Suprapubic skin (tissue), 4 donors: ENCODE data around the gene ZSWIM8. TPM values are rescaled to one million over a fixed set of nuclear protein-coding genes. Genes with fewer than 3 reads are reported as not detected.

ENCODE experiments used
- DNase-seq, 2 donors: peaks; one replicate each; pipeline ENCODE4 v3.0.0-alpha.2; 2019; ENCODE audit warnings: low spot score in 2 of 2
- H3K27ac ChIP-seq: fragments of 200-600 bp; sonication (generic); one replicate; pipeline ENCODE4 v1.5.1; 2019
- H3K27me3 ChIP-seq: fragments of 200-600 bp; sonication (generic); one replicate; pipeline ENCODE4 v1.5.1; 2019
- H3K36me3 ChIP-seq: fragments of 200-600 bp; sonication (generic); one replicate; pipeline ENCODE4 v1.5.1; 2019
- H3K4me1 ChIP-seq: fragments of 200-600 bp; sonication (generic); one replicate; pipeline ENCODE4 v1.5.1; 2019
- H3K4me3 ChIP-seq: fragments of 200-600 bp; sonication (generic); one replicate; pipeline ENCODE4 v1.5.1; 2019; ENCODE audit warnings: mild to moderate bottlenecking
- H3K9me3 ChIP-seq: fragments of 200-600 bp; sonication (generic); one replicate; pipeline ENCODE4 v1.5.1; 2019
- EP300 ChIP-seq: sonication (generic); formaldehyde crosslinking; IDR thresholded peaks from one replicate; pipeline ENCODE4 v1.6.1; 2017; ENCODE audit warnings: antibody characterized with exemption
- POLR2A ChIP-seq, 2 donors: fragments of 450-650 bp; IDR thresholded peaks; one replicate each; pipeline ENCODE4 v1.6.1; 2017; ENCODE audit warnings: antibody characterized with exemption in 2 of 2, mild to moderate bottlenecking in 2 of 2, moderate library complexity in 2 of 2
- POLR2AphosphoS5 ChIP-seq, 3 donors: sonication (generic); formaldehyde crosslinking; IDR thresholded peaks; one replicate each; pipeline ENCODE4 v1.6.1; 2017; ENCODE audit warnings: antibody characterized with exemption in 3 of 3
- WGBS: methylation state at CpG from one replicate; pipeline ENCODE4 v1.1.5; 2018; 5-methylcytosine and 5-hydroxymethylcytosine counted together
- total RNA-seq, 4 donors: library from RNA; depleted of rRNA; stranded (reverse); fragments of >200 nt; gene quantifications; one replicate each; pipeline ENCODE4 v1.1.0, GENCODE V29; 2016
- TF ChIP-seq, protein P1 (sequence below), 2 donors: fragments of 200-600 bp in 1 of 2; fragments of 450-650 bp in 1 of 2; sonication (generic) in 1 of 2; IDR thresholded peaks; one replicate each; pipeline ENCODE4 v1.5.1; 2016 to 2019; ENCODE audit warnings: antibody characterized with exemption in 2 of 2, mild to moderate bottlenecking in 1 of 2, moderate library complexity in 1 of 2

Gene ZSWIM8
- total RNA-seq, 4 donors from 2014 or later = 86.4 to 203 (median 121) TPM

DNA sequence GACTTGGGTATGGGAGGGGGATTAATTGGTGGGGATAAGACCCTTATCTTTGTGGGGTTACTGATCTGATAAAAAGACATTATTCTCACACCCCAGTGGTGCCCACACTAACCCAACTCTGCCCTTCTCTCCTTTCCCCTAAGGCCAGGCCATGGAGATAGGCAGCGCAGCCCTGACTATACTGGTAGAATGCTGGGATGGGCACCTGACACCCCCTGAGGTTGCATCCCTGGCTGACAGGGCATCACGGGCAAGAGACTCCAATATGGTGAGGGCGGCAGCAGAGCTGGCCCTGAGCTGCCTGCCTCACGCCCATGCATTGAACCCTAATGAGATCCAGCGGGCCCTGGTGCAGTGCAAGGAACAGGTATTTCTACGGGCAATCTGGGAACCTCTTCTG lies 12.7 kb downstream of the ZSWIM8 start:
- Histone ChIP-seq H3K27ac (no peak overlapping the region), H3K36me3 (peaks cover 100% of the 10 kb centered on the region), H3K9me3 (no peaks in the 10 kb centered on the region), H3K4me1 (peaks cover 8% of the 10 kb centered on the region), H3K4me3 (no peak overlapping the region), H3K27me3 (no peaks in the 10 kb centered on the region)
- DNase-seq = no peak
- TF ChIP-seq EP300 = no peak
- TF ChIP-seq, protein P1, sequence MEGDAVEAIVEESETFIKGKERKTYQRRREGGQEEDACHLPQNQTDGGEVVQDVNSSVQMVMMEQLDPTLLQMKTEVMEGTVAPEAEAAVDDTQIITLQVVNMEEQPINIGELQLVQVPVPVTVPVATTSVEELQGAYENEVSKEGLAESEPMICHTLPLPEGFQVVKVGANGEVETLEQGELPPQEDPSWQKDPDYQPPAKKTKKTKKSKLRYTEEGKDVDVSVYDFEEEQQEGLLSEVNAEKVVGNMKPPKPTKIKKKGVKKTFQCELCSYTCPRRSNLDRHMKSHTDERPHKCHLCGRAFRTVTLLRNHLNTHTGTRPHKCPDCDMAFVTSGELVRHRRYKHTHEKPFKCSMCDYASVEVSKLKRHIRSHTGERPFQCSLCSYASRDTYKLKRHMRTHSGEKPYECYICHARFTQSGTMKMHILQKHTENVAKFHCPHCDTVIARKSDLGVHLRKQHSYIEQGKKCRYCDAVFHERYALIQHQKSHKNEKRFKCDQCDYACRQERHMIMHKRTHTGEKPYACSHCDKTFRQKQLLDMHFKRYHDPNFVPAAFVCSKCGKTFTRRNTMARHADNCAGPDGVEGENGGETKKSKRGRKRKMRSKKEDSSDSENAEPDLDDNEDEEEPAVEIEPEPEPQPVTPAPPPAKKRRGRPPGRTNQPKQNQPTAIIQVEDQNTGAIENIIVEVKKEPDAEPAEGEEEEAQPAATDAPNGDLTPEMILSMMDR (IDR thresholded peaks at IDR 0.05) = no peak
- no peak for TF ChIP-seq POLR2A (IDR thresholded peaks at IDR 0.05)
- TF ChIP-seq POLR2AphosphoS5 (IDR thresholded peaks at IDR 0.05) = no peak
- WGBS = 88% methylated on average over 6 of the region's 6 CpGs

DNA sequence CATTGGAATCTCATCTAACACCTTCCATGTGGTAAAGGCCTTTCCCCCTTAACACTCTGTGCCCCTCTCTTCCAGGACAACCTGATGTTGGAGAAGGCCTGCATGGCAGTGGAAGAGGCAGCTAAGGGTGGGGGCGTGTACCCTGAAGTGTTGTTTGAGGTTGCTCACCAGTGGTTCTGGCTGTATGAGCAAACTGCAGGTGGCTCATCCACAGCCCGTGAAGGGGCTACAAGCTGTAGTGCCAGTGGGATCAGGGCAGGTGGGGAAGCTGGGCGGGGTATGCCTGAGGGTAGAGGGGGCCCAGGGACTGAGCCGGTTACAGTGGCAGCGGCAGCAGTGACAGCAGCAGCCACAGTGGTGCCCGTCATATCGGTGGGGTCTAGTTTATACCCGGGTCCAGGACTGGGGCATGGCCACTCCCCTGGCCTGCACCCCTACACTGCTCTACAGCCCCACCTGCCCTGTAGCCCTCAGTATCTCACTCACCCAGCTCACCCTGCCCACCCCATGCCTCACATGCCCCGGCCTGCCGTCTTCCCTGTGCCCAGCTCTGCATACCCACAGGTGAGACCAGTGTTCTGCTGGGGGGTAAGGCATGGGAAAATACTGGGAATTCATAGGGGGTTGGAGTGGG lies 13.6 kb downstream of the ZSWIM8 start:
- Histone ChIP-seq H3K4me1 (peaks cover 16% of the 10 kb centered on the region), H3K9me3 (no peaks in the 10 kb centered on the region), H3K27ac (no peak overlapping the region), H3K27me3 (no peaks in the 10 kb centered on the region), H3K4me3 (no peak overlapping the region), H3K36me3 (peaks cover 100% of the 10 kb centered on the region)
- DNase-seq = no peak
- no peak for TF ChIP-seq POLR2AphosphoS5 (IDR thresholded peaks at IDR 0.05)
- no peak for TF ChIP-seq EP300
- no peak for TF ChIP-seq POLR2A (IDR thresholded peaks at IDR 0.05)
- TF ChIP-seq, protein P1 (IDR thresholded peaks at IDR 0.05) = no peak
- 69% methylated on average over 10 of the region's 10 CpGs for WGBS

DNA sequence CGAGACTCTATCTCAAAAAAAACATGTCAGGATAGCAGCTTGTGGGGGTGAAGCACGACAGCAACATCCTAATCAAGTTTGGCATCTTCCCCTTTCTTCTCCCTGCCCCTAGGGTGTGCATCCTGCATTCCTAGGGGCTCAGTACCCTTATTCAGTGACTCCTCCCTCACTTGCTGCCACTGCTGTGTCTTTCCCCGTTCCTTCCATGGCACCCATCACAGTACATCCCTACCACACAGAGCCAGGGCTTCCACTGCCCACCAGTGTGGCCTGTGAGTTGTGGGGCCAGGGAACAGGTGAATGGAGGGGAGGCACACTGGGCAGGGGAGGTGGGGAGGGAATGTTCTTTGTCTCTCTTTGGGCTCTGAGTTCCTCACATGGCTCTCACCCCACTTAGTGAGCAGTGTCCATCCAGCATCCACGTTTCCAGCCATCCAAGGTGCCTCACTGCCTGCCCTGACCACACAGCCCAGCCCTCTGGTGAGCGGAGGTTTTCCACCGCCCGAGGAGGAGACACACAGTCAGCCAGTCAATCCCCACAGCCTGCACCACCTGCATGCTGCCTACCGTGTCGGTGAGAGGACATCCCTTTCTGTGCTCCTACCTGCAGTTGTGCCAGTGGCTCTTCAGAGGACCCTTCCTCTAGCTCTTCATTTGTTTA lies 14.6 kb downstream of the ZSWIM8 start:
- H3K36me3 ChIP-seq = peaks cover 100% of the 10 kb centered on the region
- 72% methylated on average over 9 of the region's 9 CpGs for WGBS

DNA sequence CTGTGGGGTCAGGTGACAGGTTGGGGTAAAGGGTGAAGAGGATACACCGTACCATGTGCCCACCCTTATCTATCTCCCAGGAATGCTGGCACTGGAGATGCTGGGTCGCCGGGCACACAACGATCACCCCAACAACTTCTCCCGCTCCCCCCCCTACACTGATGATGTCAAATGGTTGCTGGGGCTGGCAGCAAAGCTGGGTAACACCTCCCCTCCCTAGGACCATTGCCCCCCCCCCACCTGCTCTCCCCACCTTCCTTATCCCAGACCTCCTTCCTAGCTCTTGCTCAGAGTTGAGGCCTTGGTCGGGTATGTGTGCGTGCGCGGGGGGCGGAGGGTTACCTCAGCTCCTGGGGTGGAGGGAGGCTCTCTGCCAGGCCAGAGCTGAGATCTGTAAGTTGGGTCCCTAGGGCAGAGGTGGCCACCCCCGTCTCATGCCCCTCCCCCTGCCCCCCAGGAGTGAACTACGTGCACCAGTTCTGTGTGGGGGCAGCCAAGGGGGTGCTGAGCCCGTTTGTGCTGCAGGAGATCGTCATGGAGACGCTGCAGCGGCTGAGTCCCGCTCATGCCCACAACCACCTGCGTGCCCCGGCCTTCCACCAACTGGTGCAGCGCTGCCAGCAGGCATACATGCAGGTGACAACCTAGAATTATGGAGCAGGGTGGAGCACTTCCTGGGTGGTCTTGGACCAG lies 15.3 kb downstream of the ZSWIM8 start:
- Histone ChIP-seq H3K4me1 (peaks cover 17% of the 10 kb centered on the region), H3K4me3 (no peak overlapping the region), H3K36me3 (peaks cover 100% of the 10 kb centered on the region), H3K27ac (no peak overlapping the region), H3K9me3 (no peaks in the 10 kb centered on the region), H3K27me3 (no peaks in the 10 kb centered on the region)
- WGBS = 70% methylated on average over 20 of the region's 20 CpGs
- TF ChIP-seq POLR2A (IDR thresholded peaks at IDR 0.05) (no peak), POLR2AphosphoS5 (IDR thresholded peaks at IDR 0.05) (no peak), EP300 (no peak)
- TF ChIP-seq, protein P1 (IDR thresholded peaks at IDR 0.05) = no peak
- DNase-seq = no peak

More for the DNA sequence above, 14.6 kb downstream of the ZSWIM8 start:
- peaks cover 17% of the 10 kb centered on the region for H3K4me1 ChIP-seq
- no peak for DNase-seq
- TF ChIP-seq POLR2A (IDR thresholded peaks at IDR 0.05) (no peak), POLR2AphosphoS5 (IDR thresholded peaks at IDR 0.05) (no peak), EP300 (no peak)
- TF ChIP-seq, protein P1 (IDR thresholded peaks at IDR 0.05) = no peak
- H3K27ac ChIP-seq = no peak overlapping the region
- no peak overlapping the region for H3K4me3 ChIP-seq
- no peaks in the 10 kb centered on the region for H3K27me3 ChIP-seq
- no peaks in the 10 kb centered on the region for H3K9me3 ChIP-seq

DNA sequence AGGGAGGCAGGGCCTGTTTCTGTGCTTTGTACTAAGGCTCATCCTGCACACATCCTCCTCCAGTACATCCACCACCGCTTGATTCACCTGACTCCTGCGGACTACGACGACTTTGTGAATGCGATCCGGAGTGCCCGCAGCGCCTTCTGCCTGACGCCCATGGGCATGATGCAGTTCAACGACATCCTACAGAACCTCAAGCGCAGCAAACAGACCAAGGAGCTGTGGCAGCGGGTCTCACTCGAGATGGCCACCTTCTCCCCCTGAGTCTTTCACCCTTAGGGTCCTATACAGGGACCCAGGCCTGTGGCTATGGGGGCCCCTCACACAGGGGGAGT lies 15.8 kb downstream of the ZSWIM8 start:
- Histone ChIP-seq H3K4me3 (no peak overlapping the region), H3K27me3 (no peaks in the 10 kb centered on the region), H3K36me3 (peaks cover 100% of the 10 kb centered on the region), H3K4me1 (peaks cover 17% of the 10 kb centered on the region), H3K9me3 (no peaks in the 10 kb centered on the region), H3K27ac (no peak overlapping the region)
- DNase-seq = no peak
- WGBS = 92% methylated on average over 13 of the region's 13 CpGs
- TF ChIP-seq POLR2AphosphoS5 (IDR thresholded peaks at IDR 0.05) (no peak), EP300 (no peak)
- TF ChIP-seq, protein P1 (IDR thresholded peaks at IDR 0.05) = no peak
